Right ventricle myocardium superior (tissue), 1 donor: ENCODE data around the gene TNPO3. TPM values are rescaled to one million over a fixed set of nuclear protein-coding genes. Genes with fewer than 3 reads are reported as not detected.
"Not testable (repeated sequence)": the region's sequence is repeated elsewhere in the genome, so short reads cannot be mapped to it uniquely, and the experiment has no call there.

Experiments
- ATAC-seq: fragments of 200-7000 bp; cut with Tn5 transposase; one replicate; pipeline ENCODE4 v1.9.1; 2020; ENCODE audit warnings: mild to moderate bottlenecking; ENCODE audit not compliant: poor library complexity
- DNase-seq: peaks from one replicate; pipeline ENCODE4 v3.0.0-alpha.2; 2020
- intact Hi-C: fragments of 100-400 bp; cut with DNase I; formaldehyde crosslinking; loops from one replicate; pipeline ENCODE4 v1.11.2; 2022
- total RNA-seq: library from RNA; stranded (reverse); fragmentation: NEBNext Ultra II Directional; extraction: Animal tissue kit (Norgen Biotek cat#: 25700); gene quantifications from one replicate; pipeline ENCODE4 v1.2.1, GENCODE V29; 2021
- donor health status: DM: no; HTN: yes; CAD: no; lungs with severe emphysema.

TNPO3 gene
- total RNA-seq, 1 donor from 2014 or later: 32.8 TPM

DNA sequence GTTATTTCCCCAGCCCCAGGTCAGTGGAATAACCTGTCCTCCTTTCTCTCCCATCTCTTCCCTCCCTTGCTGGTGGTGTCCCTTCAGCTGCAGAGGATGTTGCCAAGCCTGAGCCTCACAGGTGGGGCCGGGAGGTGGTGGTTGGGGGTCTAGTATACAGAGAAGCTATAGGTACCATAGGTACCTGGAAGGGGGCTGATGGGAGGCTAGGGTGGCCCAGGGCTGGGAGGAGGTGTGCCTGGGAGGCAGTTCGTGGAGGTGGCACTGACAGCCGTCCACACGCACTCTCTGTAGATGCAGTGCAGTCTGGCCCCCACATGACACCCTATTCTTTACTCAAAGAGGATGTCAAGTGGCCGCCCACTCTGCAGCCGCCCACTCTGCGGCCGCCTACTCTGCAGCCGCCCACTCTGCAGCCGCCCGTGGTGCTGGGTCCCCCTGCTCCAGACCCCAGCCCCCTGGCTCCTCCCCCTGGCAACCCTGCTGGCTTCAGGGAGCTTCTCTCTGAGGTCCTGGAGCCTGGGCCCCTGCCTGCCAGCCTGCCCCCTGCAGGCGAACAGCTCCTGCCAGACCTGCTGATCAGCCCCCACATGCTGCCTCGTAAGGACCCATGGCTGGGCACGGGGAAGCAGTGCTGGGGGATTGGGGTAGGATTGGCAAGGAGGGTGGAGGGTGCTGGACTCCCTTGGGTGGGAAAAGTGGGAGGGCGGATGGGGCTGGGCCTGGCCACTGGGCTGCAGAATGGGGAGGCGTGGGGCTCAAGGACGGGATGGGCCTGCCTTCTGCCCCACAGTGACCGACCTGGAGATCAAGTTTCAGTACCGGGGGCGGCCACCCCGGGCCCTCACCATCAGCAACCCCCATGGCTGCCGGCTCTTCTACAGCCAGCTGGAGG, 107.7 kb downstream of the TNPO3 start:
- no peak for DNase-seq
- intact Hi-C loops: no loop called here
- ATAC-seq: no peak

DNA sequence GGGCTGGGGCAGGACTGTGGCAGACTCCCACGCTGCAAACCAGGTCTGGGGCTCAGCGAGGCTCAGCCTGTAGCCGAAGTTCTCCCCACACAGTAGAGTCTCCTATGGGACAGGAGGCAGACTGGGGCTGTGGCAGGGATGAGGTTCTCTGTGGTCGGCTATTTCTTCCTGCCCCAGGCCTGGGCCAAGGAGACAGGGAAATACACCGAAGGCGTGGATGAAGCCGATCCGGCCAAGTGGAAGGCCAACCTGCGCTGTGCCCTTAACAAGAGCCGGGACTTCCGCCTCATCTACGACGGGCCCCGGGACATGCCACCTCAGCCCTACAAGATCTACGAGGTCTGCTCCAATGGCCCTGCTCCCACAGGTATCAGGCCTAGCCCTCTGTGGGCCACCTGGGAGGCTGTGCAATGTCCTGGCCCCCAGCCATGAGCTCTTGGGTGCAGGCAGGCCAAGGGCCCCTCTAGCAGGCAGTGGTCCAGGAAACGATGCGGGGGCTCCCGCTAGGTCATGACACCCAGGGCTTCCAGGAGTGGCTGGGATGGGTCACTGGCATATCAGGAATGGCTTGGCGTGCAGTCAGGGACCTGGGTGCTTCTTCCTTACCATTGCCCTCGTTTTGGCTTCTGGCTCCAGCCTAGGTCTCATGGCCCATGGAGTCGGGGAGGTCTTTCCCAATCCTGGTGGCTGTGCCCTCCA, 109.1 kb downstream of the TNPO3 start:
- intact Hi-C loops: no loop called here
- ATAC-seq: no peak
- no peak for DNase-seq

DNA sequence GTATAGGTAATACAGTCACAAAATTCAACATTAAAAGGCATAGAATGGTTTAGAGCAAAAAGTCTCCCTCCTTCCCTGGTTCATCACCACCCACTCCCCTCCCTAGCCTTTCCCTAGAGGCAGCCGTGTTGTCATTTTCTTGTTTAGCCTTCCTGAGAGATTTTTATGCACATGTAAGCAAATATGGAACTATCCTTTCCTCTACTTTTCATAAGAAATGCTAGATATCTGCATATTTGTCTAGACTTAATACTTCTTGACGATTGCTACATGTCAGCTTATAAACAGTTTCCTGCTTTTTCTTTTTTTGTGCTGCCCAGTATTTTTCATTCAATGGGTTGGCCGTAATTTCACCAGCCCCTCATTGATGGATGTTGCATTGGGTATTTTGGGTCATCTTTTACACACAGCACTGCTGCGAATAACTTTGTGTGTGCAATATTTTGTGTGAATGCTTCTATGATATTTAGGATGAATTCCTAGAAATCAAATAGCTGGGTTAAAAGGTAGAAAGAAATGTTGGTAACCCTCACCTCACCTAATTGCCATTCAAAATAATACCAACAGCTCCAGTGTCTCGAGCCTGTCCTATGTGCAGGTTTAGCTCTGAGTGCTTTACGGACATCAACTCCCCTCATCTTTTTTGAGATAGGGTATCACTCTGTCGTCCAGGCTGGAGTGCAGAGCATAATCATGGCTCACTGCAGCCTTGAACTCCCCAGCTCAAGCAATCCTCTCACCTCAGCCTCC, 110.2 kb downstream of the TNPO3 start:
- intact Hi-C loops: no loop called here
- no peak for ATAC-seq
- no peak for DNase-seq

DNA sequence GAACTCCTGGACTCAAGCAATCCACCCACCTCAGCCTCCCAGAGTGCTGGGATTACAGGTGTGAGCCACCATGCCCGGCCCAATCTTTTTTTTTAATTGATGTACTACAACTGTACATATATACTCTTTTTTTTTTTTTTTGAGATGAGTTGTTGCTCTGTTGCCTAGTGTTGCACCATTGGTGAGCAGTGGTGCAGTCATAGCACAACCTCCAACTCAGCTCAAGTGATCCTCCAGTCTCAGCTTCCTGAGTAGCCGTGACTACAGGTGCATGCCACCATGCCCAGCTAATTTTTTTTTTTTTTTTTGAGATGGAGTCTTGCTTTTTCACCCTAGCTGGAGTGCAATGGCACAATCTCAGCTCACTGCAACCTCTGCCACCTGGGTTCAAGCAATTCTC, 111.7 kb downstream of the TNPO3 start:
- intact Hi-C loops, DNase-seq, ATAC-seq: not testable (repeated sequence)

DNA sequence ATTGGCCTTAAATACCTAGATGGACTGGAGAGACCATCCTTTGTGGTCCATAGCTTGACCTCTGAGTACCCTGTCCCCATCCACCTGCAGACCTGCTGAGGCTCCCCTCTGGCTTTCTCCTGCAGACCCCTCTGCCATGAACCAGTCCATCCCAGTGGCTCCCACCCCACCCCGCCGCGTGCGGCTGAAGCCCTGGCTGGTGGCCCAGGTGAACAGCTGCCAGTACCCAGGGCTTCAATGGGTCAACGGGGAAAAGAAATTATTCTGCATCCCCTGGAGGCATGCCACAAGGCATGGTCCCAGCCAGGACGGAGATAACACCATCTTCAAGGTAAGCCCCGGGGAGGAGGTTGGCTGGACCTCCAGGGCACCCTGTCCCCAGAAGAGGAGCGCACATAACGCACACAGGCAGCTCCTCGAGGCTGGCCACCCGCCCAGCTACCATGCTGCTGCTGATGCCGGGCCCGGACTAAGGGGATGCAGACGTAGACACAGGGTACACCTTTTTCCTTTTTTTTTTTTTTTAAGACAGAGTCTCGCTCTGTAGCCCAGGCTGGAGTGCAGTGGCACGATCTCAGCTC, 112.9 kb downstream of the TNPO3 start:
- intact Hi-C loops: no loop called here
- ATAC-seq (no peak), DNase-seq (no peak)

DNA sequence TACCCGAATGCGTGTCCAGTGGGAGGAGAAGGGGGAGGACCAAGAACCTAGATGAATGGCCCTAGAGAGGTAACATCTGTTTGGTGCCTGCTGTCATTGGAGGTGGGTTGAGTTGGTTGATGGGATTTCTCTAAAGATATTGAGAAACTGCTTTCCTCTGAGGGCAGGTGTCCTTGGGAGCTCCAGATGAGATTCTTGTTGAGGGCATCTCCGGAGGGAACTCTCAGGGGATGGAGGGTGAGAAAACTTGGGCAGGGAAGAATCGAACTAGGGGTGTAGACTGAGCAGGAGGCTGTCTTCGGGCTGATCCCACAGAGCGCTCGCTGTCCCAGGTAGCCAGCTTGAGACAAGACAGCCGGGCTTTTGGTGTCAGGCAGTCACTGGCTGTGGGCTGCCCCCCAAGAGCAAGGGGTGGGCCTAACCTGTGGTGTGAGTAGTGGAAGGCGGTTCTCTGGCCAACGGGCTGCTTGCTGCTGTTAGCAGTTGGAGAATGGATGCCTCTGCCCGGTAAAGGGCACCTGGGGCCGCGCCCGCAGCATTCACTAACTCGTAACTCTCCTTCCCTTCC, 113.5 kb downstream of the TNPO3 start:
- no peak for ATAC-seq
- intact Hi-C loops: no loop called here
- DNase-seq: no peak

DNA sequence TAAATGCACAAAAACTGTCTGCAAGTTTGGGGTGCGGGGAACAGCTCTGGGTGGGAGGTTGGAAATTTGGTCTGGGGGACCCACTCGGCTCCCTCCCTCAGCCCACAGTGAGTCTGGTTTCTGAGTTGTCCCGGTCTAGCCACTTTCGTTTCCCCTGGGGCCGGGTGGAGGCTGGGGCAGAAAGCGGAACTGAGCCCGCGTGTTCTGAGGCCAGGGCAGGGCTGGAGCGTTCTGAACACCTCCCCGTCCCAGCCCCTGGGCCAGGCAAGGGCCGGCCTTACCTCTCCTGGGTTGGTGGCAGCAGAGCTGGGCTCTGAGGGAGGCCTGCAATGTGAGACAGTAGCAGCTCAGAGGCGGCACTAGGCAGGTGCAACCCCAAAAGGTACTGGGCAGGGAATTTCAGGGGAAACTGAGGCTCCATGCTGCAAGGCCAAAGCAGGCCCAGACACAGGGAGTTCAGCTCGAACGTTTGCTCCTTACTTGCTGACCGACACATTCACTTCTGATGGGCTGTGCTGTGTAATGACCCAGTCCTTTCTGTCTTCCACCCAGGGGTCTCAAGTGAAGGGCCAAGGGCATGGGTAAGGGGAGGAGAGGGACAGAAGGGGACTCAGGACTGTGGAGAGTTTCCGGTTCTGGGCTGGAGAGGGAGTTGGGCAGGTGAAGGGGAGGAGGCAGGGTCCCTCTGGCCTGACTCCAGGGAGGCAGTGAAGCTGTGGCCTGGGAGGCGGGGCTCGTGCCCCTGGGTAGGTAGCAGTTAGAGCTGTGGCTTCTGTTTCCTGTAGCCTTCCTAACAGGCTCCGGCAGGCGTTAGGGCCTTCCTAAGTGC, 114.2 kb downstream of the TNPO3 start:
- ATAC-seq (peak; percentile 66), DNase-seq (peak; percentile 81)
- intact Hi-C loops: no loop called here

DNA sequence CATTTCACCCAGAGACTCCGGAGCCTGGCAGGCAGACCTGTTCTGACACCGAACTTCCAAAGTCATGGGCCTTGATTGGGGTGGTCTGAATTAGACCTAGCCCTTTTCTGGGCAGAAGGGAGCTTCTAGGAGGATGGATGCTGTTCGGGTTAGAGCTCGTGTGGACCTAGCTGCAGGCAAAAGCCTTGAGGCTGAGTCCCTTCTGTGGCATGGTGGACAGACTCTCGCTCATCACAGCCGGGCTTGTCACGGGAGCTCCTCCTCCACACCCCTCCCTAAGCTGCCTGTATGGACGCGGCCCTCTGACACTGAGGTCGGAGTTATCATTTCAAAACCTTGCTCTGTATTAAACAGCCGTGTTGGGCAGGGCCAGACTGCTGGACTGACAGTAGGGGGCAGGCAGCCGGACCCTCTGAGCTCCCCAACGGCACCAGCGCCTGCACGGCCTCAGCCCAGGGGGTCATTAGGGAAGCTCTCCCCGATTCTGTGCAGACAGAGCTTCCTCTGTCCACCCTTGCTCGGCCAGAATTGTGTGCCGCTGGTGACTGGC, 115.0 kb downstream of the TNPO3 start:
- ATAC-seq (peak; percentile 26), DNase-seq (no peak)
- intact Hi-C loops: no loop called here

DNA sequence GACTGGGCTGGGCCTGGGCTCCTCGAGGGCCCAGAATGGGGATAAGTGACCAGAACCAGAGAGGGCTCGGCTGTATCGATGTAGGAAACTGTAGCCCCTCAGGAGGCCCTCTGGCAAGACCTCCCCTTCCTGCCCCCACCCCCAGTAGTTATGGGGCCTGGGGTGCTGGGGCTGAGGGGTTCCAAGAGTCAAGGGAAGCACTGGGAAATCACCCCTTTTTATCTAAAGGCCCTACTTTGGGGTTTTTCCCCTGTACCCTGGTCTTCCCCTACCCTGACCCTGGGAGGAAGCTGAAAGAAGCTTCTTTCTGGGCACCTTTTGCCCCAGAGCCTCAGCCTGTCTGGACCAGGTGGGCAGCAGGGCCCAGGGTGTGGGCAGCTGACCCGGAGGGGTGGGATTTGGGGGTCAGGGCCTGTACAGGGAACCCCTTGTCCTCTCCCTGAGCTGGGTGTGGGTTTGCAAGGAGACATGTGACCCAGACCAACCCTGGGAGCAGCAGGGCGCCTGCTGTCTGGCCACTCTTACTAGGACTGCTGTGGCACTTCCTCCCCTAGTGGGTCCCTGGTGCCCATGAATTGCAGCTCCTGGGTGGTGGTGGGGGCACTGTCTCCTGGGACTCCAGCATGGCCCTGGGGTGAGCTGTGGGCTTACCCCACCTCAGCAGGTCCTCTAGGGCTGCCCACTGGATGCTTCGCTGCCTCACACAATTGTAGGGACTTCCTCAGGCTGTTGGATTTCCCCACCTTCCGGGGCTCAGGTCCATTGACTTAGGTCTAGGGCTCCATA, 115.6 kb downstream of the TNPO3 start:
- no peak for DNase-seq
- intact Hi-C loops: no loop called here
- peak; percentile 55 for ATAC-seq

DNA sequence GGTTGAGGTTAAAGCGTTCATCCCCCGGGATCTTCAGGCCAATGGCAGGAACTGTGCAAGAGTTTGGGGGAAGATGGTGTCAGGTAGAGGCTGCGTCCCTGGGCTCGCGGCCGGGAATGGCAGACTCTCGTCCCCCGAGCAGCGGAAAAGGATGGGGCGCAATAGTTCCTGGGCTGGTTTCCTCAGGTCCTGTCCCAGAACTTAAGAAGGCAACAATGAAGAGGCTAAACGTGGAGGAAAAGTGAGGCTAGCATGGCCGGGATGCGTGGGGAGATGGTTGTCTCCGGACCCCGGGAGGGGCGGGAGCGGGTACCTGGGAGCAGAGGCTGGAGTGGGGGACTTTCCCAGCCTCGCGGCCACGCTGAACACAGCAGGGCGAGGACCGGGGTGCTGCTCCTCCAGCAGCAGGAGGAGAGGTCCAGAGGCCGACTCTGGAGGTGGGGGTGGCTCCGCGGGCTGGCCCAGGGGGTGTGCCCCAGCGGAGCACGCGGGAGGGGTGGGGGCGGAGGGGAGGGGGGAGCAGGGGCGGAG, 116.3 kb downstream of the TNPO3 start:
- ATAC-seq: peak; percentile 45
- intact Hi-C loops: no loop called here
- peak; percentile 59 for DNase-seq

DNA sequence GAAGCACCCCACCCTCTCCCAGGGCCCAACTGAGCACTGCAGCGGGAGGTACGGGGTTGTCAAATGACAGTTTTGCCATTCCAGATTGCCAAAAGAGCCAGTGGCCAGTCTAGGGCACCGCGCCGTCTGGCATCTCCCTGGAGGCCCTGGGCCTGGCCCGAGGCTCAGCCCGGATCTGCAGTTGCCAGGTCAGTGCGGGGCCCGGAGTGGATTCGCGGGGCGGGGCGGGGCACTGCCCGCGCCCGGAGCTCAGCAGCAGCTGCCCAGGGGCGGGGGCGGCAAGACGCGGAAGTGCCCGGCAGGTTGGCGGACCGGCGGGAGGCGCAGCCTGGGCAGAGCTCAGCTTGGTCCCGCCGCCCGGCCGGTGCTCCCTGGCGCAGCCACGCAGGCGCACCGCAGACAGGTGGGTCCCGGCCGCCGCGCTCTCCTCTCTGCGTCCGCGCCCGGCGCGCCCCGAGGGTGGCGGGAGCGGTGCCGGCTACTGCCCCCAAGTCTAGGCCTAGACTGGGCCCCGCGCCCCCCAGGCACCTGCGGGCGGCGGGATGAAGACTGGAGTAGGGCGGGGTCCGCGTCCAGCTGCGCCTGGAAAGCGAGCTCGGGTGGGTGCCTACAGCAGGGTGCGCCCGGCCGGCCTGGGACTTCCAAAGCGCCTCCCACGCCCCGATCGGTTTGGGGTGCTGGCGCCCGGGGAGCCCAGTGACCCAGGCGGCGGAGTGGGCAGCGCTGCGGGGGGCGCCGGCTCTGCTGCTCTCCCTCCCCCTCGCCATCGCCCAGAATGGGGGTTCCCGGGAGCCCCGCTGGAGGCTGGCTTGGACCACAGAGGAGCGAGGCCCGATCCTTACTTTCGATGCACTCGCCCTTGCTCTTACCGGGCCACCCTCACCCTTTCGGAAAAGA, 117.0 kb downstream of the TNPO3 start, which contains the start of gene IRF5:
Gene IRF5 (plus strand): TSS at position 281 of the 897 bp plus-strand sequence. CDS start 4,155 bp downstream, outside the sequence.
- ATAC-seq: peak; percentile 32
- intact Hi-C loops: no loop called here
- peak; percentile 76 for DNase-seq

DNA sequence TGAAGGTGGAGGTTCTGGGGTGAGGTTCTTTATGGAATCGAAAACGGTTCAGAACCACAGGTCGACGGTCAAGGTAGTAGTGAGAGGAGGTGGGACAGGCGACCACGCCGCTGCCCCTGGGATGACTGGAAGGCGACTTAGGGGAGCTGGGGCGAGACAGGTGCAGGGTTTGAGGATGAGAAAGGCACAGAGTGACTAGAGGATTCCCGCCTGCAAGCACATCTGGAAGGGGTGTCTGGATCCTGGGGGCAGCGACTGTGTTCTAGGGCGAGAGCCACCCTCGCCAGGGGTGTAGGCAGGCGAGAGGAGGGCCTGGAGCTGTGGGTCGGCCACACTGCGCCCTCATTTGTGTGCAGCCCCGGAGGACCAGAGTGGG, 117.7 kb downstream of the TNPO3 start:
- peak; percentile 13 for DNase-seq
- intact Hi-C loops: no loop called here

DNA sequence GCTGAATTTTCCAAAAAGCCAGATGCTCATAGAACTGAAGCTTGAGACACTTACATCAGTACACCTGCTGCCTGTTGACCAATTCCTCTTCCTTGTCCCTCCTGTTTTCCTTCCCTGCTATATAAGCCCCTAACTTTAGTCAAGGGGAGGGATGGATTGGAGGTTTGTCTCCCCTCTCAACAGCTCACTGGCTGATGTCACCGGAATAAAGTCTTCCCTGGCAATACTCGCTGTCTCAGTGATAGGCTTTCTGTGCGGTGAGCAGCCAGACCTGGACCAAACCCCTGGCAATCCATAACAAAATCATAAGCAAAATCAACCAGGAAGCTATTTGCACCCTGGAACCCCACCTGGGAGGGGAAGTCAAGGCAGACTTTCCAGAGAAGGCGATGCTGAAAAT, 118.1 kb downstream of the TNPO3 start:
- DNase-seq: peak; percentile 10
- intact Hi-C loops: no loop called here
- no peak for ATAC-seq

More for the DNA sequence above, 117.7 kb downstream of the TNPO3 start:
- ATAC-seq: no peak

DNA sequence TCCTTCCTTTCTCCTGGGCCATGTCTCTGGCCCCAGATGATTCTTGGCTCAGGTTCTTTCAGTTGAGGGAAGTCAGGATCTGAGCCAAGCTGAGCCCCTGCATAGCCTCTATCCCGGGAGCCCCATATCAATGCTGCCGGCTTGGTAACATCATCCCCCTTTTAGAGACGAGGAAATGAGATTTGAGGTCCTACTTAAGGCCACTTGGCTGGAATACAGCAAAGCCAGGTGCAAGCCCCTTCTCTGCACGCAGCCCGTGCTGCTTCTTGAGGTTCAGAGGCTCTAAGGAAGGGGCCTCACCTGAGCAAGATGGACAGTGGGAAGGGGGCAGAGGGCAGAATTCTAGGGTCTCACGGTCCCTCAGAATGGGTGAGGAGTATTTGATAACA, 119.6 kb downstream of the TNPO3 start:
- DNase-seq (peak; percentile 10), ATAC-seq (no peak)
- intact Hi-C loops: no loop called here
